DND-41 (cell line): ENCODE data around the gene ONECUT3.

Experiments
- CTCF ChIP-seq: IDR thresholded peaks from 2 replicates; pipeline ENCODE4 v1.5.1; 2012; ENCODE audit warnings: borderline replicate concordance, low read length, moderate library complexity, mild to moderate bottlenecking; ENCODE audit not compliant: poor library complexity, severe bottlenecking; ENCODE audit errors: extremely low read depth
- EZH2 ChIP-seq: IDR thresholded peaks from 3 replicates; pipeline ENCODE4 v1.6.1; 2012; ENCODE audit warnings: borderline replicate concordance, low read depth, mild to moderate bottlenecking, moderate library complexity, low read length, inconsistent platforms; ENCODE audit not compliant: severe bottlenecking

- TF ChIP-seq CTCF = no peak
- no peak for TF ChIP-seq EZH2
These were observed 61.1 kb downstream of the ONECUT3 start for GRCh38 chr19:1814391-1814790.
